BJ (cell line): ENCODE results near the gene ZCCHC13. TPM values are rescaled to one million over a fixed set of nuclear protein-coding genes. Genes with fewer than 3 reads are reported as not detected.
"Not testable (repeated sequence)": the region's sequence is repeated elsewhere in the genome, so short reads cannot be mapped to it uniquely, and the experiment has no call there.

ENCODE experiments used
- CTCF ChIA-PET: fragments of 350-600 bp; formaldehyde crosslinking; extraction: SDS; loops from one replicate; lab custom pipeline; 2021; ENCODE audit warnings: antibody characterized with exemption, inconsistent platforms; lab: Yijun Ruan, JAX
- POLR2A ChIA-PET: fragments of 300-600 bp; sonication (Branson Sonifier 250); formaldehyde crosslinking; extraction: SDS; loops from one replicate; lab custom pipeline; 2021; ENCODE audit warnings: antibody characterized with exemption; lab: Charles Lee
- DNase-seq: peaks from one replicate; pipeline ENCODE4 v3.0.0-alpha.2; 2011; ENCODE audit warnings: low read depth
- H3K27me3 ChIP-seq: 2 replicates; pipeline ENCODE4 v1.6.0; 2011; ENCODE audit warnings: low read length; ENCODE audit not compliant: control insufficient read depth, insufficient read depth
- H3K36me3 ChIP-seq: 2 replicates; pipeline ENCODE4 v1.5.1; 2011; ENCODE audit warnings: low read length; ENCODE audit not compliant: control insufficient read depth, insufficient read depth
- H3K4me3 ChIP-seq: 2 replicates; pipeline ENCODE4 v1.5.1; 2011; ENCODE audit warnings: low read depth, mild to moderate bottlenecking, control low read depth, low read length
- polyA plus RNA-seq: library from polyadenylated mRNA; depleted of rRNA; stranded (reverse); fragments of >200 nt; gene quantifications from 2 replicates; pipeline ENCODE4 v1.2.3, GENCODE V29; 2011
- TF ChIP-seq, protein P1 (sequence below): IDR thresholded peaks from 2 replicates; pipeline ENCODE4 v1.5.1; 2011; ENCODE audit warnings: low read depth, mild to moderate bottlenecking, control low read depth, inconsistent platforms, low read length, moderate library complexity; ENCODE audit not compliant: insufficient read depth

The ZCCHC13 gene
- polyA plus RNA-seq, 1 experiment = not detected

DNA sequence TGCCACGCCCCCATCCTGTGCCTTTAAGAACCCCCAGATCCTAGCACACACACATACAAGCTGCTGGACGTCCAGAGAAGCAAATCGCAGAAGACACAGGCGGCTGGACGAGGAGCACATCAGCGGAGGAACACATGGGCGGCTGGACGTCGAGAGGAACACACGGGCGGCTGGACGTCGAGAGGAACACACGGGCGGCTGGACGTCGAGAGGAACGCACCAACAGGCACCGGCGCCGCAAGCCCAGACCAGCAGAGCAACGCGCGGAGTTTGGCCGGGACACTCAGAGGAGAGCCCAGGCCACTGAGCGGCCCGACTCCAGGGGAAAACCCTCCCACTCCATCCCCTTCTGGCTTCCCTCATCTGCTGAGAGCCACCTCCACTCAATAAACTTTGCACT lies 17.2 kb downstream of the ZCCHC13 start:
- ChIA-PET POLR2A (no interaction called here), CTCF (interaction anchor here (1.4 kb wide), 1 partner anchor 23 kb away, joined by 5 read pairs; no protein-coding TSS in a partner anchor)
- no peak overlapping the region for H3K4me3 ChIP-seq
- no peak for DNase-seq
- H3K36me3 ChIP-seq = no peaks in the 10 kb centered on the region
- H3K27me3 ChIP-seq = no peaks in the 10 kb centered on the region
- TF ChIP-seq, protein P1, sequence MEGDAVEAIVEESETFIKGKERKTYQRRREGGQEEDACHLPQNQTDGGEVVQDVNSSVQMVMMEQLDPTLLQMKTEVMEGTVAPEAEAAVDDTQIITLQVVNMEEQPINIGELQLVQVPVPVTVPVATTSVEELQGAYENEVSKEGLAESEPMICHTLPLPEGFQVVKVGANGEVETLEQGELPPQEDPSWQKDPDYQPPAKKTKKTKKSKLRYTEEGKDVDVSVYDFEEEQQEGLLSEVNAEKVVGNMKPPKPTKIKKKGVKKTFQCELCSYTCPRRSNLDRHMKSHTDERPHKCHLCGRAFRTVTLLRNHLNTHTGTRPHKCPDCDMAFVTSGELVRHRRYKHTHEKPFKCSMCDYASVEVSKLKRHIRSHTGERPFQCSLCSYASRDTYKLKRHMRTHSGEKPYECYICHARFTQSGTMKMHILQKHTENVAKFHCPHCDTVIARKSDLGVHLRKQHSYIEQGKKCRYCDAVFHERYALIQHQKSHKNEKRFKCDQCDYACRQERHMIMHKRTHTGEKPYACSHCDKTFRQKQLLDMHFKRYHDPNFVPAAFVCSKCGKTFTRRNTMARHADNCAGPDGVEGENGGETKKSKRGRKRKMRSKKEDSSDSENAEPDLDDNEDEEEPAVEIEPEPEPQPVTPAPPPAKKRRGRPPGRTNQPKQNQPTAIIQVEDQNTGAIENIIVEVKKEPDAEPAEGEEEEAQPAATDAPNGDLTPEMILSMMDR = no peak

DNA sequence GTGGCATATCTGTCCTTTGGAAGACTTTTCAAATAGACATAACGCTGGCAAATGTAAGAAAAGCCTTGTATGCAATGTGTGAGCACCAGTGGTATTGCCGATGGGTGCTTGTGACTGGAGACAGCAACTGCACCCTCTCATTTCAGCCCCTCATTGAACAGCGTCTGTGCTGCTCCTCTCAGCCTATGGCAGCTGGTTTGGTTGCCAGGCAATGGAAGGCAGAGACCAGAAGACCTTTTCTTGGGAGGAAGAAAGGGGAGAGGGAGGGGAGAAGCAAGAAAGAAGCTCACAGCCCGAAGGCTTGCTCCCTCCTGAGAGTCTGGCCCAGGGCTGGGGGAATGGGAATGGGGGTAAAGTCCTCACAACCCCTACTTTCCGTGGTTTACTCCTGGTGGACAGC lies 20.2 kb downstream of the ZCCHC13 start:
- H3K36me3 ChIP-seq = no peaks in the 10 kb centered on the region
- TF ChIP-seq, protein P1 = no peak
- POLR2A ChIA-PET = no interaction called here
- H3K27me3 ChIP-seq = no peaks in the 10 kb centered on the region
- no peak overlapping the region for H3K4me3 ChIP-seq
- no peak for DNase-seq
- CTCF ChIA-PET = no interaction called here

DNA sequence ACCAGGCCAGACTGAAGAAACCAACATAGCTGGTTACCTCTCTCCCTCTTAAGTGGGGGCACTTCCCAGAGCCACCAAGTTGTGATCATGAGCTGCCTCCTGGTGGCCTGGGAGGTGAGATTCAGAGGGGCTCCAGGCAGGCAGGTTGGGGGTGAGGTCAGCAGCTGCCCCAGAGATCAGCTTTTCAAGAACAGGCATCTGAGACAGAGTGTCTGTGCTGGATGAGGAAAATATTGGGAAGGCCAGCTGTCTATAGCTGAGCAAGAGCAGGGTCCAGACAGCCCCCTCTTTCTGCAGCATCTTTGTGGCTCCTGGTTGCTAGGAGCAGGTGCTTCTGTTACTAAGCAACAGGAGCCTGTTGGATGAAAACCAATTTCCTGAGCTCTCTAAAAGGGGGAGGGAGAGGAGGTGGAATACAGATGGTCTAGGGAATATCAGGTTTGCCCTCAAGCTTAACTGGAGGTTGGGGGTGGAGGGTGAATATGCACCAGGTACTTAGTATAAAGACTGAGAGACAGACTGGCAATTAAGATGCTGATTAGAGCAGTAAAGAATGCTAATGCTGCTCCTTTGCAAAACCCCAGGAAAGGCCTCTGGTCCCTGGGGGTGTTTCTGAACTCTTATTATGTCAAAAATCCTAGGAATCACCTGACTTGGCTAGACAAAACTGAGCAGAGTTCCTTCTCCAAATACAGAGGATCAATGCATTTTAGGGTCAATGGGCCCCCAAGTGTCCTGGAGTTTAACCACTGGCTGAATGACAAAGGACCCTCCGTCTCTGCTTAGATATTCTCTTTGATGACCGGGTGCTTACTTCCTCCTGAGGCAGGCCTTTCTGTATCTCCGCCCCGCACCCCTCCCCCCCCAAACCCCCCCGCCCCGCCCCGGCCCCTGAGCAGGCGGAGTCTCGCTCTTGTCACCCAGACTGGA lies 21.4 kb downstream of the ZCCHC13 start:
- no peak overlapping the region for H3K4me3 ChIP-seq
- no peaks in the 10 kb centered on the region for H3K27me3 ChIP-seq
- no peak for DNase-seq
- H3K36me3 ChIP-seq = no peaks in the 10 kb centered on the region
- POLR2A ChIA-PET = no interaction called here
- TF ChIP-seq, protein P1 = no peak
- CTCF ChIA-PET = no interaction called here

DNA sequence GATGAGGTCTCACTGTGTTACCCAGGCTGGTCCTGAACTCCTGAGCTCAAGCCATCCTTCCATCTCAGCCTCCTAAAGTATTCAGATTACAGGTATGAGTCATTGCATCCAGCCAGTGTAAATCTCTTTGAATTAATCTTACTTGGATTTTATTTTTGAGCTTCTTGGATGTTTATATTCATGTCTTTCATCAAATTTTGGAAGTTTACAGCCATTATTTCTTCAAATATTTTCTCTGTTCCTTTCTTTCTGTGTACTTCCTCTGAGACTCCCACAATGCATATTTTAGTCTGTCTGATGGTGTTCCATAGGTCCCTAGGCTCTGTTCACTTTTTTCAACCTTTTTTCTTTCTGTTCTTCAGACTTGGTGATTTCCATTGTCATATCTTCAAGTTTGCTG lies 34.9 kb downstream of the ZCCHC13 start:
- Histone ChIP-seq H3K4me3 (no peak overlapping the region), H3K27me3 (no peaks in the 10 kb centered on the region), H3K36me3 (no peaks in the 10 kb centered on the region)
- ChIA-PET POLR2A (no interaction called here), CTCF (no interaction called here)
- TF ChIP-seq, protein P1 = no peak
- DNase-seq = no peak

DNA sequence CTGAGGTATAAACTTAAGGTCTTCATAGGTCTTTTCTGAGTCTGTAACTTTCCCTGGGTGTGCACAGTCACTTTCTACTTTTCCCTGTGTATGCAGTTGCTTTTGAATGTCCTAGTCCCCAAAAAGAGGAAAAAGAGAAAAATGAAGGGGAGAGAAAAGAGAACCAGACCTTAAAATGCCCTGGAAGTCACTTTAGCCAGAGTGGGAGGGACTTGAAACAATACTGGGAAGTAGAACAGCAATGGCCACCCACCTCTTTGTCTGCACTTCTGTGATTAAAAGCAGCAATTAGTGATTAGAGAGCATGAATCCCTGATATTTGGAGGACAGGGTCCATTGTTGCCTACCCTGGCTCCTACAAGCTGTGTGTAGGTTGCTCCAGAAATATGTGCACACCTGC lies 36.1 kb downstream of the ZCCHC13 start:
- H3K36me3 ChIP-seq = no peaks in the 10 kb centered on the region
- TF ChIP-seq, protein P1 = no peak
- no peak overlapping the region for H3K4me3 ChIP-seq
- H3K27me3 ChIP-seq = no peaks in the 10 kb centered on the region
- POLR2A ChIA-PET = no interaction called here
- CTCF ChIA-PET = interaction anchor here (1.0 kb wide), 1 partner anchor 484 kb away, joined by 4 read pairs; no protein-coding TSS in a partner anchor
- no peak for DNase-seq

DNA sequence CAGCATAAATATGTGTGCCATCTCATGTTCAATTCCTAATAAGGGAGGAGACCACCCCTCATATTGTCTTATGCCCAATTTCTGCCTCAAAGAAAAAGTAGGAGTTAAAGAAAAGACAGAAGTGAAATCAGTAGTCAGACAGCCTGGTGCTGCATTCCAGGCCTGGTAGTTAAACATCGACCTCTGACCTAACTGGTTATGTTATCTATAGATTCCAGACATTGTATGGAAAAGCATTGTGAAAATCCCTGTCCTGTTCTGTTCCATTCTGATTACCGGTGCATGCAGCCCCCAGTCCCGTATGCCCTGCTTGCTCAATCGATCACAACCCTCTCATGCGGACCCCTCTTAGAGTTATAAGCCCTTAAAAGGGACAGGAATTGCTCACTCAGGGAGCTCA lies 38.2 kb downstream of the ZCCHC13 start:
- DNase-seq, H3K36me3 ChIP-seq, POLR2A ChIA-PET, H3K4me3 ChIP-seq, H3K27me3 ChIP-seq: not testable (repeated sequence)
- CTCF ChIA-PET = interaction anchor here (0.9 kb wide), 1 partner anchor 201 kb away, joined by 3 read pairs; no protein-coding TSS in a partner anchor
